ENCODE measurements around the gene RC3H1.
"Not testable (repeated sequence)": the region's sequence is repeated elsewhere in the genome, so short reads cannot be mapped to it uniquely, and the experiment has no call there.

DNA sequence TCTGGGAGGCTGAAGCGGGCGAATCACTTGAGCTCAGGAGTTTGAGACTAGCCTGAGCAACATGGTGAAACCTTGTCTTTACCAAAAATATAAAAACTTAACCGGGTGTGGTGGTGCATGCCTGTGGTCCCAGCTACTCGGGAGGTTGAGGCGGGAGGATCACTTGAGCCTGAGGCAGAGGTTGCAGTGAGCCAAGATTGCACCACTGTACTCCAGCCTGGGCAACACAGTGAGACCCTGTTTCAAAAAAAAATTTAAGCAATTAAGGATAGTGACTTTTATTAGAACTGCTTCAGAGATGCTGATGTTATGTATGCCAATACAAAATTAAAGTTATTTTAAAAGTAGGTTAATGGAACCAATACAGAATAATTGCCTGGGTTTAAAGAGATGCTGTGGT, 56.3 kb downstream of the RC3H1 start:
- TF ChIP-seq, protein P1, sequence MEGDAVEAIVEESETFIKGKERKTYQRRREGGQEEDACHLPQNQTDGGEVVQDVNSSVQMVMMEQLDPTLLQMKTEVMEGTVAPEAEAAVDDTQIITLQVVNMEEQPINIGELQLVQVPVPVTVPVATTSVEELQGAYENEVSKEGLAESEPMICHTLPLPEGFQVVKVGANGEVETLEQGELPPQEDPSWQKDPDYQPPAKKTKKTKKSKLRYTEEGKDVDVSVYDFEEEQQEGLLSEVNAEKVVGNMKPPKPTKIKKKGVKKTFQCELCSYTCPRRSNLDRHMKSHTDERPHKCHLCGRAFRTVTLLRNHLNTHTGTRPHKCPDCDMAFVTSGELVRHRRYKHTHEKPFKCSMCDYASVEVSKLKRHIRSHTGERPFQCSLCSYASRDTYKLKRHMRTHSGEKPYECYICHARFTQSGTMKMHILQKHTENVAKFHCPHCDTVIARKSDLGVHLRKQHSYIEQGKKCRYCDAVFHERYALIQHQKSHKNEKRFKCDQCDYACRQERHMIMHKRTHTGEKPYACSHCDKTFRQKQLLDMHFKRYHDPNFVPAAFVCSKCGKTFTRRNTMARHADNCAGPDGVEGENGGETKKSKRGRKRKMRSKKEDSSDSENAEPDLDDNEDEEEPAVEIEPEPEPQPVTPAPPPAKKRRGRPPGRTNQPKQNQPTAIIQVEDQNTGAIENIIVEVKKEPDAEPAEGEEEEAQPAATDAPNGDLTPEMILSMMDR (IDR thresholded peaks at IDR 0.05), result not testable (repeated sequence)
- TF ChIP-seq POLR2A (IDR thresholded peaks at IDR 0.05), result not testable (repeated sequence)
